CD4-positive, alpha-beta memory T cell (primary cell): Measurements from ENCODE around the gene ZC3H18. TPM values are rescaled to one million over a fixed set of nuclear protein-coding genes. Genes with fewer than 3 reads are reported as not detected.

Source experiments
- CTCF ChIA-PET: fragments of 350-600 bp; sonication (Branson Sonifier 250); formaldehyde crosslinking; loops from one replicate; lab custom pipeline; 2021; ENCODE audit warnings: inconsistent platforms; ENCODE audit not compliant: partially characterized antibody; lab: Charles Lee
- POLR2A ChIA-PET: fragments of 350-600 bp; sonication (Branson Sonifier 250); formaldehyde crosslinking; loops from one replicate; lab custom pipeline; 2021; ENCODE audit not compliant: partially characterized antibody; lab: Charles Lee
- DNase-seq, 5 donors: peaks; one replicate each; pipeline versions ENCODE4 v3.0.0 to v3.0.0-alpha.2; 2020 to 2022; ENCODE audit warnings: mixed read lengths in 1 of 5
- H3K27ac ChIP-seq: one replicate; pipeline ENCODE4 v1.7.0; 2013; ENCODE audit warnings: low read depth, low read length
- H3K27me3 ChIP-seq: 2 replicates; pipeline ENCODE4 v1.7.0; 2013; ENCODE audit warnings: mild to moderate bottlenecking, low read length, moderate library complexity; ENCODE audit not compliant: insufficient read depth
- H3K36me3 ChIP-seq: 2 replicates; pipeline ENCODE4 v1.7.0; 2013; ENCODE audit warnings: mild to moderate bottlenecking, low read length, moderate library complexity; ENCODE audit not compliant: insufficient read depth
- H3K4me1 ChIP-seq: 2 replicates; pipeline ENCODE4 v1.7.0; 2013; ENCODE audit warnings: mild to moderate bottlenecking, low read length, moderate library complexity; ENCODE audit not compliant: insufficient read depth
- H3K4me3 ChIP-seq, 2 donors: one replicate each; pipeline ENCODE4 v1.7.0; 2013; ENCODE audit warnings: low read length in 2 of 2, mild to moderate bottlenecking in 1 of 2
- H3K9me3 ChIP-seq, 2 donors: one replicate each; pipeline ENCODE4 v1.7.0; 2013; ENCODE audit warnings: low read length in 2 of 2, control low read depth in 1 of 2; ENCODE audit not compliant: control insufficient read depth in 1 of 2
- H3K27ac Mint-ChIP-seq, 7 donors: one replicate each; pipeline ENCODE4 v1.8.0; 2020 to 2021; ENCODE audit warnings: mixed read lengths in 7 of 7, mild to moderate bottlenecking in 6 of 7, inconsistent platforms in 3 of 7, moderate library complexity in 3 of 7
- H3K27me3 Mint-ChIP-seq, 2 donors: one replicate each; pipeline ENCODE4 v1.8.0; 2020 to 2021; ENCODE audit warnings: mixed read lengths in 2 of 2
- H3K36me3 Mint-ChIP-seq, 2 donors: one replicate each; pipeline ENCODE4 v1.8.0; 2020 to 2021; ENCODE audit warnings: mixed read lengths in 2 of 2, inconsistent platforms in 1 of 2, mild to moderate bottlenecking in 1 of 2
- H3K4me1 Mint-ChIP-seq, 4 donors: one replicate each; pipeline ENCODE4 v1.8.0; 2020 to 2021; ENCODE audit warnings: mixed read lengths in 4 of 4, mild to moderate bottlenecking in 1 of 4
- H3K4me3 Mint-ChIP-seq, 8 donors: one replicate each; pipeline ENCODE4 v1.8.0; 2020 to 2021; ENCODE audit warnings: mixed read lengths in 8 of 8, mild to moderate bottlenecking in 7 of 8, moderate library complexity in 6 of 8, inconsistent platforms in 3 of 8
- H3K9me3 Mint-ChIP-seq, 8 donors: one replicate each; pipeline ENCODE4 v1.8.0; 2020 to 2021; ENCODE audit warnings: mixed read lengths in 8 of 8, mild to moderate bottlenecking in 5 of 8, inconsistent platforms in 3 of 8, moderate library complexity in 1 of 8
- intact Hi-C: fragments of 100-400 bp; cut with micrococcal nuclease; formaldehyde crosslinking; loops from one replicate; pipeline ENCODE4 v1.15.1; 2023
- polyA plus RNA-seq, 2 donors: library from polyadenylated mRNA; unstranded; fragments of 300-500 nt; fragmentation: Illumina TruSeq; gene quantifications; one replicate each; pipeline ENCODE4 v1.2.3, GENCODE V29; 2021
- total RNA-seq, 2 experiments: library from RNA; stranded (reverse); gene quantifications; one replicate each; pipeline ENCODE4 v1.2.3, GENCODE V29; 2021

The ZC3H18 gene
- total and polyA plus RNA-seq, 4 experiments from 2014 or later, result 3.0 to 91.5 (median 54.0) TPM

DNA sequence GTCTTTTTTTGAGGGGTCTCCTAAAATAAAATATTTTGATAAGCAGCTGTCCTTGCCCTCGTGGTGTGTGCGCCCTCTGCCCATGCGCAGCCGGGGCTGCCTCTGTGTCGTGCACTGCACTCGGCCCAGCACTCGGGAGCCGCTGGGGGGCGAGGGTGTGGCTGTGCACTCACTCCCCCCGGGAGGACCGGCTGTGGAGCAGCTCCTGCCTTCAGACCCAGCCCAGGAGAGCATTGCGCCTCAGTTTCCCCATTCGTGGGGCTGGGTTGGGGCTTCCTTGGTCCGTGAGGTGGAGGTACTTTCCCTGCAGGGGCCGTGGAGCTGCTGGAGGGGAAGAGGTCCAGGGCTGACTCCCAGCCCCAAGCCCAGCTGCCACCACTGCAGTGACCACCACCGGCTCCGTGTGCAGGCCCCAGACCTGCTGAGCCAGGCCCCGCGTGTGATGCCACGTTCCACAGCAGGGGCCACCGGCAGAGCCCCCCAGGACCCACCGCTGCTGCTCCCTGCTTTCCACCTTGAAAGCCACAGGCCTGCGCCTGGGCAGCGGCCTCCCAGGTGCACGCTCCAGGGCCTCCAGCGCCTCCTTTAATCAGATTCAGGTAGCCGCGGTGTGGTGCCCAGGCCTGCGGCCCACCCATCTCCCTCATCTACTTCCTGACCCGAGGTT, 61.9 kb downstream of the ZC3H18 start:
- DNase-seq, result peak in 1 of 5 donors; percentile 28
- Mint-ChIP-seq H3K4me3 (no peak overlapping the region), H3K27me3 (peaks cover 0 to under 1% of the 10 kb centered on the region in 2 donors), H3K27ac (peak overlapping the region in 6 of 7 donors; percentile 26 to 83 (median 52)), H3K9me3 (peaks cover 0 to under 1% (median 0%) of the 10 kb centered on the region in 8 donors), H3K36me3 (peaks cover 6 to 28% of the 10 kb centered on the region in 2 donors), H3K4me1 (peaks cover 5 to 31% (median 13%) of the 10 kb centered on the region in 4 donors)
- no peak overlapping the region for H3K4me3 ChIP-seq
- peaks cover 9% of the 10 kb centered on the region for H3K36me3 ChIP-seq
- no peaks in the 10 kb centered on the region for H3K27me3 ChIP-seq
- no peaks in the 10 kb centered on the region for H3K9me3 ChIP-seq
- ChIA-PET CTCF (interaction anchor here (1.1 to 1.6 kb wide), 2 partner anchors 12 to 18 kb away, joined by 3 read pairs; no protein-coding TSS in a partner anchor), POLR2A (interaction anchor here (1.6 to 6.0 kb wide), 4 partner anchors 12 to 56 kb away, joined by 7 to 50 read pairs (median 10); partner anchors contain the start of gene MVD)
- intact Hi-C loops, result loop anchor here (5.0 kb wide), 1 partner anchor 225 kb away; the partner anchor contains the start of genes GALNS and TRAPPC2L
- H3K27ac ChIP-seq, result no peak overlapping the region
- H3K4me1 ChIP-seq, result peaks cover 25% of the 10 kb centered on the region

DNA sequence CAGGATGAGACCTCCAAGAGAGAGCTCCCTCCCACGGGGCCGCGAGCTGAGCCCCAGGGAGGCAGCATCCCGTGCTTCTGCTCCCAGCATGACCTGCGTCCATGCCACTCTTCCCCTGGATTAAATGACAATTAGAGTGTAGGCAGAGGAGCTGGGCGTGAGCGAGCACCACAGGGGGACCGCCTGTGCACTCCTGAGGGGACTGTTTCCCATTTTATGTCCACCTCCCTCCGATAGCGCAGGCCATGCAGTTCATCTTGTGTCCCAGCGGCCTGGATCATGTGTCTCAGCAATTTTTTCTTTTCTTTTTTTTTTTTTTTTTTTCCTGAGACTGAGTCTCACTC, 62.4 kb downstream of the ZC3H18 start:
- no peaks in the 10 kb centered on the region for H3K27me3 ChIP-seq
- Mint-ChIP-seq H3K9me3 (peaks cover 0 to 5% (median 0%) of the 10 kb centered on the region in 8 donors), H3K36me3 (peaks cover 6 to 29% of the 10 kb centered on the region in 2 donors), H3K4me3 (peak overlapping the region in 1 of 8 donors; percentile 30), H3K27me3 (peaks cover 0 to 3% of the 10 kb centered on the region in 2 donors), H3K27ac (peak overlapping the region; percentile 29 to 93 (median 53)), H3K4me1 (peaks cover 9 to 34% (median 17%) of the 10 kb centered on the region in 4 donors)
- POLR2A ChIA-PET, result interaction anchor here (1.1 to 6.0 kb wide), 10 partner anchors 8 to 70 kb away, joined by 3 to 50 read pairs (median 8); partner anchors contain the start of genes MVD and ZC3H18
- intact Hi-C loops, result loop anchor here (5.0 kb wide), 1 partner anchor 225 kb away; the partner anchor contains the start of genes GALNS and TRAPPC2L
- no peak overlapping the region for H3K27ac ChIP-seq
- H3K4me1 ChIP-seq, result peaks cover 30% of the 10 kb centered on the region
- CTCF ChIA-PET, result interaction anchor here (0.7 to 1.6 kb wide), 5 partner anchors 13 to 150 kb away, joined by 3 read pairs; no protein-coding TSS in a partner anchor
- no peak overlapping the region for H3K4me3 ChIP-seq
- H3K9me3 ChIP-seq, result no peaks in the 10 kb centered on the region
- H3K36me3 ChIP-seq, result peaks cover 9% of the 10 kb centered on the region
- no peak for DNase-seq

DNA sequence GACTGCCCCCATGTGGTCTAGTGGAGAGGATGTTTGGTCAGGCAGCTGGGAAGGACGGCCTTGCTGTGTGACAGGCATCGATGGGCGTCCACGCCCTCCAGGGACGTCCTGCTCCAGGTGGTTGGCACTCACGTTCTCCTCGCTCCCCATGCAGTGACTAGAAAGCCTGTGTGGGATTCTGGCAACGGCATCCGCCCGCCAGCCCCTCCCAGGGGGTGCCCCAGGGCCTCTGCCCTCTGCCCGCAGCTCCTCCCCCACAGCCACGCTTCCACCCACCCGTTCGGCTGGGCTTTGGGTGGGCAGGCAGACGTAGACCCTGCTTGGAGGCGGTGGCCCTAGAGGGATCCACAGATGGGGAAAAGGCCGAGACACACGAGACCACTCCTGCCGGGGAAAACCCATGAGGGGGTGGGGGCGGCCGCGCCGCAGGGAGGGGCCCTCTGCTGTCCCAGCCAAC, 63.5 kb downstream of the ZC3H18 start:
- ChIA-PET CTCF (interaction anchor here (0.8 to 1.5 kb wide), 4 partner anchors 13 to 149 kb away, joined by 3 to 11 read pairs (median 5); partner anchors contain the start of gene ZC3H18), POLR2A (interaction anchor here (0.6 to 6.0 kb wide), 16 partner anchors 9 to 149 kb away, joined by 3 to 50 read pairs (median 6); partner anchors contain the start of genes MVD and ZC3H18)
- peaks cover 0 to 5% (median 0%) of the 10 kb centered on the region in 8 donors for H3K9me3 Mint-ChIP-seq
- peaks cover 14 to 44% (median 28%) of the 10 kb centered on the region in 4 donors for H3K4me1 Mint-ChIP-seq
- H3K36me3 Mint-ChIP-seq, result peaks cover 6 to 24% of the 10 kb centered on the region in 2 donors
- intact Hi-C loops, result loop anchor here (2.0 to 5.0 kb wide), 3 partner anchors 15 to 224 kb away; partner anchors contain the start of genes CYBA, GALNS and TRAPPC2L
- Histone ChIP-seq H3K27ac (peak overlapping the region; percentile 62), H3K27me3 (peaks cover 2% of the 10 kb centered on the region), H3K4me1 (peaks cover 42% of the 10 kb centered on the region), H3K9me3 (no peaks in the 10 kb centered on the region), H3K36me3 (peaks cover 9% of the 10 kb centered on the region), H3K4me3 (peak overlapping the region in 1 of 2 donors; percentile 53)
- DNase-seq, result peak; percentile 52 to 77 (median 68)
- H3K4me3 Mint-ChIP-seq, result peak overlapping the region; percentile 69 to 85 (median 78)
- peaks cover 0 to 6% of the 10 kb centered on the region in 2 donors for H3K27me3 Mint-ChIP-seq
- peak overlapping the region; percentile 66 to 93 (median 79) for H3K27ac Mint-ChIP-seq

DNA sequence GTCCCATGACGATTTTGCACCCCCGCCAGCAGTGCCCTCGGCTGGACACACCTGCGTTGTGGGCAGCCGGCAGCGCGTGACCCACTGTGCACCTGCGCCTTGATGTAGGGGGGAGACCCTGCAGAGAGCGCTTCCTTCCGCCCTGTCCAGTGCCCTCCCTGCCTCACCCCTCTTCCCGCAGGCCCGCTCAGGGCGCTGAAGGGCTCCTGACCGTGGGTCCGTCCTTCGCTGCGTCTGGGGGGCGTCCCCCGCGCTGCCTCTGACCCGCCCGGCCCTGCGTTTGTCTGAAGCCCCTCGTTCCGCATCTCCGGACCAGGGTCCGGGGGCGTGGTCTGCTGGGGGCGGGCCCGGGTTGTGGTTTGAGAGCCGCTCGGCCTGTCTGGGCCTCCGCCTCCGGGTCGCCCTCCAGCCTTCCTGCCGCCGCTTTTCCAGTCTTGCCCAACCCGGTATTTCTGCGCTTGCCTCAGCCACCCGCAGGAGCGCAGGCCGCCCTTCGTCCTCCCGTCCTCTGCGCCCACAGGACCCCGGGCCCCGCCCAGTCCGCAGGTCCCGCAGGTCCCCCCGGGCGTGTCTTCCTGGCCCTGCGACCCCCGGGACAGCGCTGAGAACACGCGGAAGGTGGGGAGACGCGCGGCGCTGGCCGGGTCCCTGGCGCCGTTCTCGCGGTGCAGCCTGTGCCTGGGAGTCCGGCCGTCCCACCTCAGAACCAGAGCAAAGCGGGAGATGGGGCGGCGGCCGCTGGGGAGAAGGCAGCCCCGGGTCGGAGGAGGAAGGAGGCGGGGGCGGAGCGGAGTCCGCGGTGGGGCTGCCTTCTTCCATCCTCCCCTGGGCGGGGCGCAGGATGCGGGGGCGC, 64.2 kb downstream of the ZC3H18 start:
- CTCF ChIA-PET, result interaction anchor here (1.2 to 1.5 kb wide), 2 partner anchors 13 to 15 kb away, joined by 3 to 11 read pairs; no protein-coding TSS in a partner anchor
- peaks cover 16 to 47% (median 29%) of the 10 kb centered on the region in 4 donors for H3K4me1 Mint-ChIP-seq
- peaks cover 9% of the 10 kb centered on the region for H3K27me3 ChIP-seq
- peak; percentile 45 to 63 (median 54) for DNase-seq
- no peaks in the 10 kb centered on the region for H3K9me3 ChIP-seq
- H3K4me3 Mint-ChIP-seq, result peak overlapping the region; percentile 69 to 85 (median 78)
- H3K27ac ChIP-seq, result peak overlapping the region; percentile 62
- peaks cover 0 to 5% (median 0%) of the 10 kb centered on the region in 8 donors for H3K9me3 Mint-ChIP-seq
- H3K36me3 Mint-ChIP-seq, result peaks cover 6 to 22% of the 10 kb centered on the region in 2 donors
- H3K4me3 ChIP-seq, result peak overlapping the region in 1 of 2 donors; percentile 53
- H3K36me3 ChIP-seq, result peaks cover 9% of the 10 kb centered on the region
- peaks cover 0 to 6% of the 10 kb centered on the region in 2 donors for H3K27me3 Mint-ChIP-seq
- intact Hi-C loops, result loop anchor here (2.0 to 5.0 kb wide), 3 partner anchors 16 to 223 kb away; partner anchors contain the start of genes CYBA, GALNS and TRAPPC2L
- H3K4me1 ChIP-seq, result peaks cover 48% of the 10 kb centered on the region
- POLR2A ChIA-PET, result interaction anchor here (0.9 to 6.0 kb wide), 6 partner anchors 10 to 68 kb away, joined by 4 to 50 read pairs (median 10); partner anchors contain the start of genes MVD and ZC3H18
- H3K27ac Mint-ChIP-seq, result peak overlapping the region in 6 of 7 donors; percentile 66 to 93 (median 81)

DNA sequence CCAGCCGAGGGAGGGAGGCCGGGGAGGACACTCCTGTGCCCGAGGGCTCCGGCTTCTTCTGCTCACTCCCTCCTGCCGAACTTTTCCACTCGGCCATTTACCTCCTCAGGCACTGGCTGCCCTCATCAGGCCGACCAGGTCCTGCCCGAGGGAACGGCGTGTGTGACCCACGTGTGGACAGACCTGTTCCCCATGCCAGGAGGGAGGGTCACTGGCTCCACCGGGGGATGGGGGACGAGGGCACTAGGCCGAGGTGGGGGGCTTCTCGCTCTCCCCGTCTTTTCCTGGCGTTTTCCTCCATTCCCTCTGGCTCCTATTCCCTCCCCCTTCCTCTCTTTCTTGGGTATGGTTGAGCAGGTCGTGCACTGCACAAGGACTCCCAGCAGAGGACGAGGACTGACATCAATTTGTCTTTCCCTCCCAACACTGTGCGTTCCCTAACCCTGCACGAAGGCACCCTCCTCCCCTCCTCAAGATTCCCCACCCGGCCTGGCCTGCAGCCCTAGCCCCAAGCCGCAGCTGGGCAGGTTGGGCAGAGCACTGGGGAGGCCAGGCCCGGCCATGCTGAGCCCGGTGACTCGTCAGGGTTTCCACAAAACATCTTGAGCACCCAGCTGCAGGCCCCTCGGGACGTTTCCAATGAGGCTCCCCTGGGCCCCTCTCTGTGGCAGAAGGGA, 64.9 kb downstream of the ZC3H18 start:
- Histone ChIP-seq H3K4me1 (peaks cover 56% of the 10 kb centered on the region), H3K27ac (peak overlapping the region; percentile 62), H3K36me3 (peaks cover 2% of the 10 kb centered on the region), H3K27me3 (peaks cover 11% of the 10 kb centered on the region), H3K4me3 (peak overlapping the region in 1 of 2 donors; percentile 53), H3K9me3 (no peaks in the 10 kb centered on the region)
- H3K27me3 Mint-ChIP-seq, result peaks cover 0 to 6% of the 10 kb centered on the region in 2 donors
- intact Hi-C loops, result loop anchor here (2.0 to 5.0 kb wide), 5 partner anchors 16 to 222 kb away; partner anchors contain the start of genes CYBA, GALNS, SNAI3 and TRAPPC2L
- no peak for DNase-seq
- ChIA-PET CTCF (no interaction called here), POLR2A (interaction anchor here (1.1 to 3.3 kb wide), 3 partner anchors 15 to 68 kb away, joined by 3 to 32 read pairs (median 21); partner anchors contain the start of gene CYBA)
- H3K27ac Mint-ChIP-seq, result peak overlapping the region; percentile 41 to 91 (median 75)
- H3K4me3 Mint-ChIP-seq, result peak overlapping the region in 7 of 8 donors; percentile 34 to 85 (median 79)
- H3K36me3 Mint-ChIP-seq, result peaks cover 6 to 17% of the 10 kb centered on the region in 2 donors
- H3K9me3 Mint-ChIP-seq, result peaks cover 0 to 5% (median 0%) of the 10 kb centered on the region in 8 donors
- peaks cover 16 to 52% (median 32%) of the 10 kb centered on the region in 4 donors for H3K4me1 Mint-ChIP-seq
